NCI-H1105 treated with DMSO at 0.1 percent for 48 hours (cell line): Measurements from ENCODE around the gene ACAP3.

ENCODE experiments used
- DNase-seq: peaks from one replicate; lab custom pipeline; 2025; lab: John Stamatoyannopoulos, UW

Gene ACAP3

GRCh38 chr1:1285611-1286311, 22.0 kb downstream of the ACAP3 start:
- no peak for DNase-seq

- DNase-seq: no peak
Observed at GRCh38 chr1:1285102-1285571, 22.6 kb downstream of the ACAP3 start.

- DNase-seq: no peak
Observed at GRCh38 chr1:1284221-1285101, 23.3 kb downstream of the ACAP3 start.

GRCh38 chr1:1283821-1284220, 23.9 kb downstream of the ACAP3 start:
- peak; percentile 1 for DNase-seq

- no peak for DNase-seq
Observed at GRCh38 chr1:1282998-1283397, 24.7 kb downstream of the ACAP3 start.

- peak; percentile 7 for DNase-seq
Observed at GRCh38 chr1:1281533-1282321, 26.0 kb downstream of the ACAP3 start.

- no peak for DNase-seq
Observed at GRCh38 chr1:1280782-1281481, 26.8 kb downstream of the ACAP3 start.

GRCh38 chr1:1279028-1279427, 28.7 kb downstream of the ACAP3 start:
- no peak for DNase-seq

GRCh38 chr1:1278620-1279019, 29.1 kb downstream of the ACAP3 start:
- no peak for DNase-seq

GRCh38 chr1:1275836-1276235, 31.9 kb downstream of the ACAP3 start:
- DNase-seq: no peak

- DNase-seq: no peak
Observed at GRCh38 chr1:1274931-1275431, 32.7 kb downstream of the ACAP3 start.

GRCh38 chr1:1274299-1274930, 33.3 kb downstream of the ACAP3 start:
- no peak for DNase-seq

- peak; percentile 86 for DNase-seq
Observed at GRCh38 chr1:1273512-1274298, 34.0 kb downstream of the ACAP3 start, which contains the start of gene UBE2J2. UBE2J2 (minus strand) TSS chr1:1273854; CDS start chr1:1267992, 5,862 bp downstream.

GRCh38 chr1:1273209-1273511, 34.6 kb downstream of the ACAP3 start:
- no peak for DNase-seq

GRCh38 chr1:1272341-1273208, 35.2 kb downstream of the ACAP3 start:
- peak; percentile 32 for DNase-seq

- no peak for DNase-seq
Observed at GRCh38 chr1:1270813-1271212, 36.9 kb downstream of the ACAP3 start.

GRCh38 chr1:1268284-1268682, 39.4 kb downstream of the ACAP3 start:
- DNase-seq: no peak

GRCh38 chr1:1267488-1268283, 40.0 kb downstream of the ACAP3 start:
- DNase-seq: no peak
